GM12875 (cell line): Measurements from ENCODE around the gene ZNF532.

ENCODE experiments used
- H3K4me3 ChIP-seq: one replicate; pipeline ENCODE4 v1.5.1; 2011; ENCODE audit warnings: low read depth, low read length, control low read depth
- TF ChIP-seq, protein P1 (sequence below): IDR thresholded peaks from 2 replicates; pipeline ENCODE4 v1.5.1; 2011; ENCODE audit warnings: low read depth, mild to moderate bottlenecking, control low read depth, inconsistent platforms, low read length, moderate library complexity, borderline replicate concordance; ENCODE audit not compliant: insufficient read depth

Gene ZNF532

DNA sequence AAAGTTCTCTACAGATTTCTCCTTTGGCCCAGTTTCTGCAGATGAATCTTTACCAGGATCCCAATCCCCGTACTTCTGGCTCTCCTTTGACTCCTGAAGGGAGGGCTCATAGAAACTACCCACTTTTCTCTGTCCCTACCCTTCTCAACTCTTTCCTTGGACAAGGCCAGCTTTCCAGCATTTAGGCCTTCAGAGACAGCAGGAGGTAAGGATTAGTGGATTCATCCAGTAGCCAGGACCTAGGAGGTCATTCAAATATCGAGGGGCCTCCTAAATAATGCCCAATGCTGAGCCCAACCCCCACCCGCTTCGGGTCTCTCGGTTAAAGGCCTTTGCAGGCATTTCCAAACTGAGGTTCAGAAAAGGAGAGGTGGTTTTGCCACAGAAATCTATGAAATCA, 4.8 kb upstream of the ZNF532 start:
- no peak overlapping the region for H3K4me3 ChIP-seq
- TF ChIP-seq, protein P1, sequence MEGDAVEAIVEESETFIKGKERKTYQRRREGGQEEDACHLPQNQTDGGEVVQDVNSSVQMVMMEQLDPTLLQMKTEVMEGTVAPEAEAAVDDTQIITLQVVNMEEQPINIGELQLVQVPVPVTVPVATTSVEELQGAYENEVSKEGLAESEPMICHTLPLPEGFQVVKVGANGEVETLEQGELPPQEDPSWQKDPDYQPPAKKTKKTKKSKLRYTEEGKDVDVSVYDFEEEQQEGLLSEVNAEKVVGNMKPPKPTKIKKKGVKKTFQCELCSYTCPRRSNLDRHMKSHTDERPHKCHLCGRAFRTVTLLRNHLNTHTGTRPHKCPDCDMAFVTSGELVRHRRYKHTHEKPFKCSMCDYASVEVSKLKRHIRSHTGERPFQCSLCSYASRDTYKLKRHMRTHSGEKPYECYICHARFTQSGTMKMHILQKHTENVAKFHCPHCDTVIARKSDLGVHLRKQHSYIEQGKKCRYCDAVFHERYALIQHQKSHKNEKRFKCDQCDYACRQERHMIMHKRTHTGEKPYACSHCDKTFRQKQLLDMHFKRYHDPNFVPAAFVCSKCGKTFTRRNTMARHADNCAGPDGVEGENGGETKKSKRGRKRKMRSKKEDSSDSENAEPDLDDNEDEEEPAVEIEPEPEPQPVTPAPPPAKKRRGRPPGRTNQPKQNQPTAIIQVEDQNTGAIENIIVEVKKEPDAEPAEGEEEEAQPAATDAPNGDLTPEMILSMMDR: no peak

DNA sequence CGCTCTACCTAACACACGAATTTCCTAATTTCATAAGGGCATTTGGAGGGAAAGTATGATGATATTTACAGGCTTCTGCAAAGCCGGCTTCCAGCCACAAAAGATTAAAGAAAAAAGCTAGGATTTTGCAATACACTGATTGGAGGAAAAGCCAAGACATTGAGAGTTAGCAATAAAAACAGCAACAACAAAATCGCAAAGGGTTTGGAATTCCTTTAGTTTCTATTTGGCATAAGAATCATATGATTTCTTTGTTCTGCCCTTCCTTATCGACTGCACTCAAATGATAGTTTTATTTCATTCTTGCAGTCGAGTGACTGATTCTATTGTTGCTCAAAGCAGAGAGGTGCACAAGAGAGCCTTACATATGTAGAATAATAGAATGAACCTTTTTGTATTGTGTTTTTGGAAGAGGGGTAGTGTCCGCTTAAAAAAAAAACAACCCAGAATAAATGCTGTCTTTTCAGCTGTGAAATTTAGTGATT, 3.9 kb upstream of the ZNF532 start:
- H3K4me3 ChIP-seq: no peak overlapping the region
- TF ChIP-seq, protein P1: no peak

GRCh38 chr18:58861353-58861752, 3.3 kb upstream of the ZNF532 start:
- H3K4me3 ChIP-seq: no peak overlapping the region
- TF ChIP-seq, protein P1: no peak

DNA sequence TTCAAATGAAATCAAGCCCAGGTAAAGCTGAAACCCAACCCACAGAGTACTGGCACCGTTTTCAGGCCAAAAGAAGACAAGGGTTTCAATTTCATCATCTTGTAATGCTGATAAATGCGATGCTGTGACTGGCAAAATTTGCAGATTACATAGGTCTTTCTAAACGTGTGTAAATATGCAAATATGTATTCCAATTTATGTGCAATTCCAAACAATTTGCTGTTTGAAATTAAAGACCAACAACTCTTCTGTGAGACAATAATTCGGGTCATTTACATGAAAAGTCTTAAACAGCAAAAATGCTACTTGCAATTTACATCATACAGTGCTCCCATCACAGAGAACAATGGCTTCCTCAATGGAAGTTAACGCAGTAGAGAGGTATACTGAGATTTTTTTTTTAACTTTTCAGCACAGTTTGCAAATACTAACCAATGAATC, 2.8 kb upstream of the ZNF532 start:
- TF ChIP-seq, protein P1: no peak
- H3K4me3 ChIP-seq: no peak overlapping the region

DNA sequence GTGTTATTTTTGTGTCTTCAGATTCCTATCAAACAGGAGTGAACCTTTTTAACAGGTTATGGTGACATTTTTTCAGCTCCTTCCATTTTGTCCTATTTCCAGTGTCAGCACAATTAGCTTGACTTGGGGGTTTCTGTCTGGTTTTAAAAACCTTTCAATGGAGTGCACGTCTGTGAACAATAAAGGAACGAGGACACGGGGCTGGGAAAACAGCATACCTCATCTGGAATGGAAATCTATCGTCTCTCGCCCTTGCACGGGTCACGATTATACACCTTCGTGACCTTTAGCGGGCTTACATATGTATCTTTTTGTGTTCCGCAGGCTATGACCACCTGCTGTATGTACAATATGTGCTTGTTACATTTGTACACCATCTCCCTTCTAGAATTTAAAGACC, 2.3 kb upstream of the ZNF532 start:
- H3K4me3 ChIP-seq: no peak overlapping the region
- TF ChIP-seq, protein P1: no peak

- TF ChIP-seq, protein P1: no peak
- peak overlapping the region; percentile 31 for H3K4me3 ChIP-seq
Observed at GRCh38 chr18:58862851-58863538, 1.7 kb upstream of the ZNF532 start.

- peak overlapping the region; percentile 32 for H3K4me3 ChIP-seq
- TF ChIP-seq, protein P1: no peak
Observed at GRCh38 chr18:58863539-58864145, 1.0 kb upstream of the ZNF532 start.
